Activated T-cell treated with anti-CD3 and anti-CD28 coated beads, Interleukin-2, amount 50 U/mL, for 24 hours (primary cell): ENCODE data around the gene STIMATE.

Experiments used
- DNase-seq: peaks from one replicate; pipeline ENCODE4 v3.0.0-alpha.2; 2020
- H3K27ac Mint-ChIP-seq: 2 replicates; pipeline ENCODE4 v1.8.0; 2020; ENCODE audit warnings: mild to moderate bottlenecking, mixed read lengths
- H3K27me3 Mint-ChIP-seq: 2 replicates; pipeline ENCODE4 v1.8.0; 2020; ENCODE audit warnings: mixed read lengths
- H3K36me3 Mint-ChIP-seq: 2 replicates; pipeline ENCODE4 v1.8.0; 2020; ENCODE audit warnings: low read depth, mixed read lengths
- H3K4me1 Mint-ChIP-seq: 2 replicates; pipeline ENCODE4 v1.8.0; 2020; ENCODE audit warnings: low read depth, mixed read lengths
- H3K4me3 Mint-ChIP-seq: 2 replicates; pipeline ENCODE4 v1.8.0; 2020; ENCODE audit warnings: mild to moderate bottlenecking, moderate library complexity, mixed read lengths
- H3K9me3 Mint-ChIP-seq: 2 replicates; pipeline ENCODE4 v1.8.0; 2020; ENCODE audit warnings: mixed read lengths

The STIMATE gene

GRCh38 chr3:52897130-52898122 lies at the start of gene STIMATE:
Gene STIMATE, minus strand, starts transcription at chr3:52897548. Its CDS starts 98 bp downstream, at chr3:52897450.
- Mint-ChIP-seq H3K4me1 (peaks cover 51% of the 10 kb centered on the region), H3K36me3 (peaks cover 35% of the 10 kb centered on the region), H3K9me3 (no peaks in the 10 kb centered on the region), H3K27me3 (no peaks in the 10 kb centered on the region), H3K27ac (peak within 1 kb of the TSS; percentile 90), H3K4me3 (peak within 1 kb of the TSS; percentile 92)
- peak; percentile 90 for DNase-seq

GRCh38 chr3:52939600-52939999 lies 42.3 kb upstream of the STIMATE start:
- DNase-seq = no peak
- peak overlapping the region; percentile 22 for H3K27ac Mint-ChIP-seq
- no peaks in the 10 kb centered on the region for H3K27me3 Mint-ChIP-seq
- H3K36me3 Mint-ChIP-seq = peaks cover 36% of the 10 kb centered on the region
- H3K4me3 Mint-ChIP-seq = no peak overlapping the region
- no peaks in the 10 kb centered on the region for H3K9me3 Mint-ChIP-seq
- H3K4me1 Mint-ChIP-seq = peaks cover 10% of the 10 kb centered on the region

- no peaks in the 10 kb centered on the region for H3K27me3 Mint-ChIP-seq
- no peaks in the 10 kb centered on the region for H3K9me3 Mint-ChIP-seq
- peaks cover 53% of the 10 kb centered on the region for H3K36me3 Mint-ChIP-seq
- no peak overlapping the region for H3K4me3 Mint-ChIP-seq
- DNase-seq = peak; percentile 37
- H3K27ac Mint-ChIP-seq = peak overlapping the region; percentile 7
- H3K4me1 Mint-ChIP-seq = peaks cover 16% of the 10 kb centered on the region
Observed at GRCh38 chr3:52934630-52935530, 37.5 kb upstream of the STIMATE start.

- no peak overlapping the region for H3K4me3 Mint-ChIP-seq
- peaks cover 65% of the 10 kb centered on the region for H3K36me3 Mint-ChIP-seq
- H3K4me1 Mint-ChIP-seq = peaks cover 16% of the 10 kb centered on the region
- H3K9me3 Mint-ChIP-seq = no peaks in the 10 kb centered on the region
- no peak overlapping the region for H3K27ac Mint-ChIP-seq
- H3K27me3 Mint-ChIP-seq = no peaks in the 10 kb centered on the region
- no peak for DNase-seq
Observed at GRCh38 chr3:52931889-52932288, 34.5 kb upstream of the STIMATE start.

GRCh38 chr3:52931328-52931727 lies 34.0 kb upstream of the STIMATE start:
- no peaks in the 10 kb centered on the region for H3K27me3 Mint-ChIP-seq
- H3K9me3 Mint-ChIP-seq = no peaks in the 10 kb centered on the region
- DNase-seq = no peak
- H3K36me3 Mint-ChIP-seq = peaks cover 70% of the 10 kb centered on the region
- no peak overlapping the region for H3K4me3 Mint-ChIP-seq
- H3K27ac Mint-ChIP-seq = no peak overlapping the region
- peaks cover 16% of the 10 kb centered on the region for H3K4me1 Mint-ChIP-seq

GRCh38 chr3:52930748-52931147 lies 33.4 kb upstream of the STIMATE start:
- H3K9me3 Mint-ChIP-seq = no peaks in the 10 kb centered on the region
- H3K4me3 Mint-ChIP-seq = no peak overlapping the region
- no peak overlapping the region for H3K27ac Mint-ChIP-seq
- H3K36me3 Mint-ChIP-seq = peaks cover 76% of the 10 kb centered on the region
- DNase-seq = no peak
- H3K4me1 Mint-ChIP-seq = peaks cover 19% of the 10 kb centered on the region
- H3K27me3 Mint-ChIP-seq = no peaks in the 10 kb centered on the region

GRCh38 chr3:52926554-52926953 lies 29.2 kb upstream of the STIMATE start:
- H3K4me3 Mint-ChIP-seq = no peak overlapping the region
- H3K36me3 Mint-ChIP-seq = peaks cover 91% of the 10 kb centered on the region
- H3K4me1 Mint-ChIP-seq = peaks cover 12% of the 10 kb centered on the region
- H3K9me3 Mint-ChIP-seq = no peaks in the 10 kb centered on the region
- H3K27me3 Mint-ChIP-seq = no peaks in the 10 kb centered on the region
- no peak overlapping the region for H3K27ac Mint-ChIP-seq
- no peak for DNase-seq

- no peaks in the 10 kb centered on the region for H3K9me3 Mint-ChIP-seq
- H3K36me3 Mint-ChIP-seq = peaks cover 92% of the 10 kb centered on the region
- DNase-seq = no peak
- H3K4me3 Mint-ChIP-seq = no peak overlapping the region
- H3K4me1 Mint-ChIP-seq = peaks cover 12% of the 10 kb centered on the region
- peak overlapping the region; percentile 29 for H3K27ac Mint-ChIP-seq
- H3K27me3 Mint-ChIP-seq = no peaks in the 10 kb centered on the region
Observed at GRCh38 chr3:52925405-52926313, 28.3 kb upstream of the STIMATE start.

GRCh38 chr3:52923963-52924362 lies 26.6 kb upstream of the STIMATE start:
- Mint-ChIP-seq H3K9me3 (no peaks in the 10 kb centered on the region), H3K4me3 (no peak overlapping the region), H3K27ac (no peak overlapping the region), H3K36me3 (peaks cover 93% of the 10 kb centered on the region), H3K4me1 (peaks cover 12% of the 10 kb centered on the region), H3K27me3 (no peaks in the 10 kb centered on the region)
- no peak for DNase-seq

- no peaks in the 10 kb centered on the region for H3K9me3 Mint-ChIP-seq
- H3K4me1 Mint-ChIP-seq = peaks cover 9% of the 10 kb centered on the region
- peak overlapping the region; percentile 34 for H3K27ac Mint-ChIP-seq
- no peaks in the 10 kb centered on the region for H3K27me3 Mint-ChIP-seq
- peaks cover 95% of the 10 kb centered on the region for H3K36me3 Mint-ChIP-seq
- no peak overlapping the region for H3K4me3 Mint-ChIP-seq
- DNase-seq = no peak
Observed at GRCh38 chr3:52920841-52921240, 23.5 kb upstream of the STIMATE start.

- Mint-ChIP-seq H3K4me3 (no peak overlapping the region), H3K27me3 (no peaks in the 10 kb centered on the region), H3K4me1 (peaks cover 6% of the 10 kb centered on the region), H3K36me3 (peaks cover 94% of the 10 kb centered on the region), H3K27ac (no peak overlapping the region), H3K9me3 (no peaks in the 10 kb centered on the region)
- DNase-seq = no peak
Observed at GRCh38 chr3:52917044-52917443, 19.7 kb upstream of the STIMATE start.

- H3K27ac Mint-ChIP-seq = no peak overlapping the region
- H3K9me3 Mint-ChIP-seq = no peaks in the 10 kb centered on the region
- no peaks in the 10 kb centered on the region for H3K27me3 Mint-ChIP-seq
- no peak for DNase-seq
- no peak overlapping the region for H3K4me3 Mint-ChIP-seq
- peaks cover 8% of the 10 kb centered on the region for H3K4me1 Mint-ChIP-seq
- peaks cover 91% of the 10 kb centered on the region for H3K36me3 Mint-ChIP-seq
Observed at GRCh38 chr3:52915294-52915693, 17.9 kb upstream of the STIMATE start.

- H3K4me1 Mint-ChIP-seq = peaks cover 8% of the 10 kb centered on the region
- H3K27me3 Mint-ChIP-seq = no peaks in the 10 kb centered on the region
- H3K36me3 Mint-ChIP-seq = peaks cover 86% of the 10 kb centered on the region
- H3K4me3 Mint-ChIP-seq = no peak overlapping the region
- peak overlapping the region; percentile 34 for H3K27ac Mint-ChIP-seq
- DNase-seq = no peak
- no peaks in the 10 kb centered on the region for H3K9me3 Mint-ChIP-seq
Observed at GRCh38 chr3:52912885-52913731, 15.8 kb upstream of the STIMATE start.
